MG63 (cell line): ENCODE results near the gene C12orf57. TPM values are rescaled to one million over a fixed set of nuclear protein-coding genes. Genes with fewer than 3 reads are reported as not detected.

Source experiments
- DNase-seq: peaks from one replicate; pipeline ENCODE4 v3.0.0-alpha.2; 2020
- H3K27me3 ChIP-seq: fragments of 250-450 bp; sonication (Bioruptor Pico); 2 replicates; pipeline ENCODE4 v1.5.1; 2020; ENCODE audit warnings: mild to moderate bottlenecking, moderate library complexity
- H3K36me3 ChIP-seq: fragments of 250-450 bp; sonication (Bioruptor Pico); 2 replicates; pipeline ENCODE4 v1.5.1; 2020; ENCODE audit warnings: mild to moderate bottlenecking, moderate library complexity
- H3K4me3 ChIP-seq: fragments of 250-450 bp; sonication (Bioruptor Pico); 2 replicates; pipeline ENCODE4 v1.5.1; 2020; ENCODE audit warnings: mild to moderate bottlenecking, moderate library complexity
- H3K9me3 ChIP-seq: fragments of 250-450 bp; sonication (Bioruptor Pico); 2 replicates; pipeline ENCODE4 v1.5.1; 2020; ENCODE audit warnings: mild to moderate bottlenecking, moderate library complexity
- total RNA-seq: library from RNA; depleted of rRNA; stranded (reverse); fragments of >200 nt; shearing (Covaris generic); gene quantifications from 2 replicates; pipeline ENCODE4 v1.2.3, GENCODE V29; 2014; ENCODE audit warnings: low replicate concordance

The C12orf57 gene
- total RNA-seq, 1 experiment from 2014 or later: 136 TPM

- H3K4me3 ChIP-seq: peak overlapping the region; percentile 84
- H3K36me3 ChIP-seq: peaks cover 47% of the 10 kb centered on the region
- no peak for DNase-seq
- H3K27me3 ChIP-seq: no peaks in the 10 kb centered on the region
- H3K9me3 ChIP-seq: no peaks in the 10 kb centered on the region
Measured at GRCh38 chr12:6928703-6929407, 15.0 kb upstream of the C12orf57 start.

- Histone ChIP-seq H3K27me3 (no peaks in the 10 kb centered on the region), H3K9me3 (no peaks in the 10 kb centered on the region), H3K4me3 (peak overlapping the region; percentile 84), H3K36me3 (peaks cover 52% of the 10 kb centered on the region)
- DNase-seq: no peak
Measured at GRCh38 chr12:6929466-6930452, 14.1 kb upstream of the C12orf57 start.

GRCh38 chr12:6932766-6933165 lies 11.1 kb upstream of the C12orf57 start:
- Histone ChIP-seq H3K9me3 (no peaks in the 10 kb centered on the region), H3K4me3 (no peak overlapping the region), H3K36me3 (peaks cover 75% of the 10 kb centered on the region), H3K27me3 (no peaks in the 10 kb centered on the region)
- no peak for DNase-seq

- no peak for DNase-seq
- no peaks in the 10 kb centered on the region for H3K9me3 ChIP-seq
- no peaks in the 10 kb centered on the region for H3K27me3 ChIP-seq
- H3K4me3 ChIP-seq: no peak overlapping the region
- peaks cover 79% of the 10 kb centered on the region for H3K36me3 ChIP-seq
Measured at GRCh38 chr12:6934110-6934509, 9.7 kb upstream of the C12orf57 start.

- Histone ChIP-seq H3K36me3 (peaks cover 79% of the 10 kb centered on the region), H3K9me3 (no peaks in the 10 kb centered on the region), H3K27me3 (no peaks in the 10 kb centered on the region), H3K4me3 (no peak overlapping the region)
- DNase-seq: no peak
Measured at GRCh38 chr12:6935371-6936193, 8.2 kb upstream of the C12orf57 start.

GRCh38 chr12:6936194-6936635 lies 7.6 kb upstream of the C12orf57 start:
- no peak for DNase-seq
- Histone ChIP-seq H3K36me3 (peaks cover 80% of the 10 kb centered on the region), H3K4me3 (no peak overlapping the region)

GRCh38 chr12:6936636-6937480 lies 7.0 kb upstream of the C12orf57 start:
- Histone ChIP-seq H3K4me3 (peak overlapping the region; percentile 52), H3K27me3 (no peaks in the 10 kb centered on the region), H3K36me3 (peaks cover 86% of the 10 kb centered on the region), H3K9me3 (no peaks in the 10 kb centered on the region)
- DNase-seq: no peak

More at GRCh38 chr12:6936194-6936635, 7.6 kb upstream of the C12orf57 start:
- no peaks in the 10 kb centered on the region for H3K27me3 ChIP-seq
- H3K9me3 ChIP-seq: no peaks in the 10 kb centered on the region

- DNase-seq: peak; percentile 89
- Histone ChIP-seq H3K4me3 (peak overlapping the region; percentile 52), H3K27me3 (no peaks in the 10 kb centered on the region), H3K36me3 (peaks cover 84% of the 10 kb centered on the region), H3K9me3 (no peaks in the 10 kb centered on the region)
Measured at GRCh38 chr12:6937481-6938352, 6.1 kb upstream of the C12orf57 start.

- peaks cover 76% of the 10 kb centered on the region for H3K36me3 ChIP-seq
- DNase-seq: no peak
- H3K27me3 ChIP-seq: no peaks in the 10 kb centered on the region
- peak overlapping the region; percentile 52 for H3K4me3 ChIP-seq
- no peaks in the 10 kb centered on the region for H3K9me3 ChIP-seq
Measured at GRCh38 chr12:6938353-6939190, 5.2 kb upstream of the C12orf57 start.

- DNase-seq: no peak
- Histone ChIP-seq H3K9me3 (no peaks in the 10 kb centered on the region), H3K27me3 (no peaks in the 10 kb centered on the region), H3K36me3 (peaks cover 70% of the 10 kb centered on the region), H3K4me3 (no peak overlapping the region)
Measured at GRCh38 chr12:6939191-6939540, 4.7 kb upstream of the C12orf57 start.

- Histone ChIP-seq H3K4me3 (no peak overlapping the region), H3K27me3 (no peaks in the 10 kb centered on the region), H3K36me3 (peaks cover 54% of the 10 kb centered on the region), H3K9me3 (no peaks in the 10 kb centered on the region)
- DNase-seq: no peak
Measured at GRCh38 chr12:6941267-6941666, 2.6 kb upstream of the C12orf57 start.

- DNase-seq: no peak
- Histone ChIP-seq H3K9me3 (no peaks in the 10 kb centered on the region), H3K4me3 (no peak overlapping the region), H3K27me3 (no peaks in the 10 kb centered on the region), H3K36me3 (peaks cover 49% of the 10 kb centered on the region)
Measured at GRCh38 chr12:6941782-6942181, 2.0 kb upstream of the C12orf57 start.

- Histone ChIP-seq H3K4me3 (no peak overlapping the region), H3K27me3 (no peaks in the 10 kb centered on the region), H3K9me3 (no peaks in the 10 kb centered on the region), H3K36me3 (peaks cover 45% of the 10 kb centered on the region)
- peak; percentile 36 for DNase-seq
Measured at GRCh38 chr12:6942331-6942665, 1.5 kb upstream of the C12orf57 start.

- peaks cover 40% of the 10 kb centered on the region for H3K36me3 ChIP-seq
- peak overlapping the region; percentile 65 for H3K4me3 ChIP-seq
- no peaks in the 10 kb centered on the region for H3K9me3 ChIP-seq
- H3K27me3 ChIP-seq: no peaks in the 10 kb centered on the region
- peak; percentile 85 for DNase-seq
Measured at GRCh38 chr12:6943389-6943721, 467 bp upstream of the C12orf57 start.
